ENCODE results near the gene RNF150.
"Not testable (repeated sequence)": the region's sequence is repeated elsewhere in the genome, so short reads cannot be mapped to it uniquely, and the experiment has no call there.

Gene RNF150

DNA sequence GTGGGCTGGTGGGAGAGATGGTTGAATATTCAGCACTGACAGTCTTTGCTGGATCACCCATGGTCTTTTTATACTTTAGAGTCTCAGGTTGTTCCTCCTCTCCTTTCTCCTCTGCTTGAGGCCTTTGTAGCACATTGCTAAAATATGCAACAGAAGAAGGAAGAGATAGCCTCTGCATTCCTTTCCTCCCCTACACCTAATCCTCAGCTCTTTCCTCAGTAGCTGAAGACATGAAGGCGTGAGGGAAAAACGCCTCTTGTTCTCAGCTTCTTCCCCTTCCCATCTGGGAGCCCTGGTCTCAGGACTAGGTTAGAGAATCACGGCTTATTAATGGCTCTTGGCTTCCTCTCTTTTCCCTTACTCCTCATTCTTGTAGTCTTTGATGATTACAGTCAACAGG, 76.8 kb downstream of the RNF150 start:
- Histone ChIP-seq H3K4me3 (replicated peaks; ENCODE audit: insufficient read depth, low read length) (no peak overlapping the region), H3K27ac (replicated peaks) (no peak overlapping the region), H3K27me3 (ENCODE audit: insufficient read depth, poor library complexity, severe bottlenecking) (no peaks in the 10 kb centered on the region)
- no peak for DNase-seq (ENCODE audit: low read depth in 1 of 2, low spot score in 1 of 2)
- TF ChIP-seq, protein P1, sequence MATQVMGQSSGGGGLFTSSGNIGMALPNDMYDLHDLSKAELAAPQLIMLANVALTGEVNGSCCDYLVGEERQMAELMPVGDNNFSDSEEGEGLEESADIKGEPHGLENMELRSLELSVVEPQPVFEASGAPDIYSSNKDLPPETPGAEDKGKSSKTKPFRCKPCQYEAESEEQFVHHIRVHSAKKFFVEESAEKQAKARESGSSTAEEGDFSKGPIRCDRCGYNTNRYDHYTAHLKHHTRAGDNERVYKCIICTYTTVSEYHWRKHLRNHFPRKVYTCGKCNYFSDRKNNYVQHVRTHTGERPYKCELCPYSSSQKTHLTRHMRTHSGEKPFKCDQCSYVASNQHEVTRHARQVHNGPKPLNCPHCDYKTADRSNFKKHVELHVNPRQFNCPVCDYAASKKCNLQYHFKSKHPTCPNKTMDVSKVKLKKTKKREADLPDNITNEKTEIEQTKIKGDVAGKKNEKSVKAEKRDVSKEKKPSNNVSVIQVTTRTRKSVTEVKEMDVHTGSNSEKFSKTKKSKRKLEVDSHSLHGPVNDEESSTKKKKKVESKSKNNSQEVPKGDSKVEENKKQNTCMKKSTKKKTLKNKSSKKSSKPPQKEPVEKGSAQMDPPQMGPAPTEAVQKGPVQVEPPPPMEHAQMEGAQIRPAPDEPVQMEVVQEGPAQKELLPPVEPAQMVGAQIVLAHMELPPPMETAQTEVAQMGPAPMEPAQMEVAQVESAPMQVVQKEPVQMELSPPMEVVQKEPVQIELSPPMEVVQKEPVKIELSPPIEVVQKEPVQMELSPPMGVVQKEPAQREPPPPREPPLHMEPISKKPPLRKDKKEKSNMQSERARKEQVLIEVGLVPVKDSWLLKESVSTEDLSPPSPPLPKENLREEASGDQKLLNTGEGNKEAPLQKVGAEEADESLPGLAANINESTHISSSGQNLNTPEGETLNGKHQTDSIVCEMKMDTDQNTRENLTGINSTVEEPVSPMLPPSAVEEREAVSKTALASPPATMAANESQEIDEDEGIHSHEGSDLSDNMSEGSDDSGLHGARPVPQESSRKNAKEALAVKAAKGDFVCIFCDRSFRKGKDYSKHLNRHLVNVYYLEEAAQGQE (IDR thresholded peaks at IDR 0.05; ENCODE audit: insufficient replicate concordance, low read depth): no peak
- no peak for TF ChIP-seq SPI1 (IDR thresholded peaks at IDR 0.05; ENCODE audit: borderline replicate concordance, low read depth)

DNA sequence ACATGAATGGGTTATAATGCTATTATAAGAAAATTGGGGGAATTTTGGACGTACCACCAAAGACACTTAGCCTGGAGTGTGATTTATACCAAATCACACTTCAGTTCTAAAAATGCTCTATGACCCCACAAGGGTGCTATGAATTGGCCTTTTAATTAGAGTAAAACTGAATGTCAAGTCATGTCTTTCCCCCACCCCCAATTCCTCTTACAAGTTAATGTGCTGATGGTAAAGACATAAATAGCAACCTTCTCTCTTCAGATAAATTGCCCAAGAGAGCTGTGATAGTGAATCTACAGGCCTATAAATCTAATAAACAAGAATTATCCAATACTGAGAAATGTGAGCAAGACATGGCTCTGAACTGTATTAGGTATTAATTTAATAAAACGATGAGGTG, 78.8 kb downstream of the RNF150 start:
- no peak overlapping the region for H3K27ac ChIP-seq (replicated peaks)
- no peaks in the 10 kb centered on the region for H3K27me3 ChIP-seq (ENCODE audit: insufficient read depth, poor library complexity, severe bottlenecking)
- no peak for DNase-seq (ENCODE audit: low read depth in 1 of 2, low spot score in 1 of 2)
- no peak overlapping the region for H3K4me3 ChIP-seq (replicated peaks; ENCODE audit: insufficient read depth, low read length)
- TF ChIP-seq POLR2AphosphoS5 (IDR thresholded peaks at IDR 0.05; ENCODE audit: low read depth) (no peak), GABPA (IDR thresholded peaks at IDR 0.05; ENCODE audit: low read depth) (no peak), SPI1 (IDR thresholded peaks at IDR 0.05; ENCODE audit: borderline replicate concordance, low read depth) (no peak)
- TF ChIP-seq, protein P2, sequence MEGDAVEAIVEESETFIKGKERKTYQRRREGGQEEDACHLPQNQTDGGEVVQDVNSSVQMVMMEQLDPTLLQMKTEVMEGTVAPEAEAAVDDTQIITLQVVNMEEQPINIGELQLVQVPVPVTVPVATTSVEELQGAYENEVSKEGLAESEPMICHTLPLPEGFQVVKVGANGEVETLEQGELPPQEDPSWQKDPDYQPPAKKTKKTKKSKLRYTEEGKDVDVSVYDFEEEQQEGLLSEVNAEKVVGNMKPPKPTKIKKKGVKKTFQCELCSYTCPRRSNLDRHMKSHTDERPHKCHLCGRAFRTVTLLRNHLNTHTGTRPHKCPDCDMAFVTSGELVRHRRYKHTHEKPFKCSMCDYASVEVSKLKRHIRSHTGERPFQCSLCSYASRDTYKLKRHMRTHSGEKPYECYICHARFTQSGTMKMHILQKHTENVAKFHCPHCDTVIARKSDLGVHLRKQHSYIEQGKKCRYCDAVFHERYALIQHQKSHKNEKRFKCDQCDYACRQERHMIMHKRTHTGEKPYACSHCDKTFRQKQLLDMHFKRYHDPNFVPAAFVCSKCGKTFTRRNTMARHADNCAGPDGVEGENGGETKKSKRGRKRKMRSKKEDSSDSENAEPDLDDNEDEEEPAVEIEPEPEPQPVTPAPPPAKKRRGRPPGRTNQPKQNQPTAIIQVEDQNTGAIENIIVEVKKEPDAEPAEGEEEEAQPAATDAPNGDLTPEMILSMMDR (IDR thresholded peaks at IDR 0.05; ENCODE audit: insufficient read depth, low read length): no peak
- TF ChIP-seq, protein P1 (IDR thresholded peaks at IDR 0.05; ENCODE audit: insufficient replicate concordance, low read depth): no peak

DNA sequence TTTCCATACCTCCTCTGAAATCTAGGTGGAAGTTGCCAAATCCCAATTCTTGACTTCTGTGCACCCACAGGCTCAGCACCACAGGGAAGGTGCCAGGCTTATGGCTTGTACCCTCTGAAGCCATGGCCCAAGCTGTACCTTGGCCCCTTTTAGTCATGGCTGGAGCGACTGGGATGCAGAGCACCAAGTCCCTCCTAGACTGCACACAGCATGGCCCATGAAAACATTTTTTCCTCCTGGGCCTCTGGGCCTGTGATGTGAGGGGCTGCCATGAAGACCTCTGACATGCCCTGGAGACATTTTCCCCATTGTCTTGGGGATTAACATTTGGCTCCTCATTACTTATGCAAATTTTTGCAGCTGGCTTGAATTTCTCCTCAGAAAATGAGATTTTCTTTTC, 82.3 kb downstream of the RNF150 start:
- H3K27me3 ChIP-seq (ENCODE audit: insufficient read depth, poor library complexity, severe bottlenecking); H3K4me3 ChIP-seq (replicated peaks; ENCODE audit: insufficient read depth, low read length); H3K27ac ChIP-seq (replicated peaks); DNase-seq (ENCODE audit: low read depth in 1 of 2, low spot score in 1 of 2): not testable (repeated sequence)

DNA sequence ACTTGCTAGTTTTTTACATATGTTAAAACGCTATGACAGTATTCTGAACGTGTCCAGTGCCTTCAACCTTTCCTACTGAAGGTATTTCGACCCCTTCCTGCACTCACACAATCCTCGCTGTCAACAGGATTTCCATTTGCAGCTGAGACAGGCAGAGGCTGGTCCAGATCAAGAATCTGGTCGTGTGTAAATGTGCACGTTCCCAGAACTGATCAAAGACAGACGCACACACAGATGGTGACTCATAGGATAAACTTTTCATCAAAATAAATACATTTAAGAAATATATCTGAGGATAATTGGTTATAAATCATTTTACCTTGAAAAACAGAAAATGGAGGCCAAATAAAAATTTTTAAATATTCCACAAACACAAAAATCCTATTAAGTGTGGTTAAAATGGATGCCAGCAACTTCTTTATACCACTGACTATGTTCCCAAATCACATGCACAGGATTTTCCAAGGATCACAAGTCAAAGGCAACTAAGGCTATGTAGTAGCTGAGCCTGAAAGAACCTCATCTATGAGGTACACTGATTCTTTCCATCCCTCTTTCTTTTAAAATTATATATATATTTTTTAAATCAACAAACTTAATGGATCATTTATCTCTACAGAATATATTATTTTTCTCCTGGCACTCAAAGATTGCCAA, 85.9 kb downstream of the RNF150 start:
- Histone ChIP-seq H3K27me3 (ENCODE audit: insufficient read depth, poor library complexity, severe bottlenecking) (no peaks in the 10 kb centered on the region), H3K4me3 (replicated peaks; ENCODE audit: insufficient read depth, low read length) (no peak overlapping the region), H3K27ac (replicated peaks) (no peak overlapping the region)
- no peak for DNase-seq (ENCODE audit: low read depth in 1 of 2, low spot score in 1 of 2)
- TF ChIP-seq, protein P1 (IDR thresholded peaks at IDR 0.05; ENCODE audit: insufficient replicate concordance, low read depth): no peak
- no peak for TF ChIP-seq POLR2AphosphoS5 (IDR thresholded peaks at IDR 0.05; ENCODE audit: low read depth)

DNA sequence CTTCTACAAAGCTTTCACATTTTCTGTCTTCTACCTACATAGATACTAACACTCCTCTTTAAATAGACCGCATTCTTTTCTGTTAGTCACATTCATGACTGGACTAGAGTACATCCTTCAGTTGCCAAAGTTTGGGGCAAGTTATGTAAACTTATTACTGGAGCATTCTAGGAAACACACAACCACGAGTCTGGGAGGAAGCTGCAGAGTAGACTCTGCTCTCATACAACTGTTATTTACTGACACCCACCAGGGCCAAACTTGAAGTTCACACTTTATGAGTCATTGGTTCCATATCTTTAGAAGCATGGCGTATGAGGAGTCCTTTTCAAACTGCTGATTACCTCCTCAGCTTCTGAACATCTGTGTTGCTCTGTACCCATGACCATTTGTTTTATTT, 87.0 kb downstream of the RNF150 start:
- TF ChIP-seq, protein P1 (IDR thresholded peaks at IDR 0.05; ENCODE audit: insufficient replicate concordance, low read depth): no peak
- TF ChIP-seq SPI1 (IDR thresholded peaks at IDR 0.05; ENCODE audit: borderline replicate concordance, low read depth) (no peak), POLR2AphosphoS5 (IDR thresholded peaks at IDR 0.05; ENCODE audit: low read depth) (no peak), GABPA (IDR thresholded peaks at IDR 0.05; ENCODE audit: low read depth) (no peak)
- TF ChIP-seq, protein P2 (IDR thresholded peaks at IDR 0.05; ENCODE audit: insufficient read depth, low read length): no peak
- H3K4me3 ChIP-seq (replicated peaks; ENCODE audit: insufficient read depth, low read length): no peak overlapping the region
- no peak overlapping the region for H3K27ac ChIP-seq (replicated peaks)
- H3K27me3 ChIP-seq (ENCODE audit: insufficient read depth, poor library complexity, severe bottlenecking): no peaks in the 10 kb centered on the region
- DNase-seq (ENCODE audit: low read depth in 1 of 2, low spot score in 1 of 2): no peak
